NCI-H1092 treated with DMSO at 0.1 percent for 48 hours (cell line): ENCODE results near the gene PER2.
A peak's percentile ranks its signal among the peaks of the same experiment; 100 is the strongest.
"Not testable (repeated sequence)": the region's sequence is repeated elsewhere in the genome, so short reads cannot be mapped to it uniquely, and the experiment has no call there.

Source experiments
- DNase-seq: peaks from one replicate; lab custom pipeline; 2025; lab: John Stamatoyannopoulos, UW

Gene PER2

DNA sequence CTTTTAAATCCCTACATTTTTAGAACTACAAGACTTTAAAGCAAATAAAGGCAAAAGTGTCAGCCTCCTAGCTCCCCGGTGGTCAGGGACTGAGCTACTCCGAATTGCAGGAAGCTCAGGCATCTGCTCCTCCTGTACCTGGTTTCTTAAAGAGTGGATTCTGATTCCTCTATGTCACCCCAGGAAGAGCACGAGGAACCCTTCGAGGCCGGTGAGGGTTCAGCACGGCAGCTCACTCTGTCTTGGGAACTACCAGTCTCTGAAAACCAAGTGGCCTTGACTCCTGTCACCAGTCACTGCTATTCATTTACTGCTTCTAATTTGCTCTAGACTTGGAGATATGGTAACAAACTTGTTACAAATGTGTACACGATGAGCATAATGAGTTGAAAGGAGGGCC is 2.3 kb downstream of the PER2 start:
- no peak for DNase-seq

GRCh38 chr2:238285653-238286082 is 2.7 kb downstream of the PER2 start:
- peak; percentile 6 for DNase-seq

GRCh38 chr2:238284802-238285515 is 3.5 kb downstream of the PER2 start:
- DNase-seq = no peak

- no peak for DNase-seq
These were observed 5.3 kb downstream of the PER2 start for GRCh38 chr2:238282861-238283738.

DNA sequence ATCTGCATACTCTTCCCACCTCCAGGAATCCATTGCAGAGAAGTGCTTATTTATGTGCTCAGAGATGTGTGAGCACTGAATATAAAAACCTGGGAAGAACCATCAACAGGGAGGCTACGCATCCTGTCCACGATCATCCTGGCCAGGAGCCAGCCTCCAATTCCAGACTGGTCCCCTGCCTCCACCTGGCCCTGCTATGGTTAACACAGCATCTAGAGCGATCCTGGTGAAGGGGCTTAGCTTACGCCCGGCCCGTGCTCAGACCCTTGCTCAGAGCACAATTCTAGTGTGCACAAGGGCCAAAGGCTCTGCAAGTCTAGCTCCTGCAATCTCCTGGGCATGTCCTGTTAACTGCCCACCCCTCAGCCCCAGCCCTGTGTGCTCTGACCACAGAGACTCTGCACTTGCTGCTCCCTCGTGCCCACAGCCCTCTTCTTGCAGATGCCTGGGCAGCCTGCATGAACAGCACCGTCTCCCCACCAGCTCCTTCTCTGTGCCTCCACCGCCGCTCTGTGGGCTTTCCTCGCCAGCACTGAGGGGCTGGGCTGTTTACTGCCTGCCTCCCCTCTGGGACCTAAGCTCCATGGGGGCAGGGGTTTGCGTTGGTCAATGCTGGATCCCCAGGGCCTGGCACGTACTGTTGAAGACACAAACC is 6.5 kb downstream of the PER2 start:
- DNase-seq = no peak

DNA sequence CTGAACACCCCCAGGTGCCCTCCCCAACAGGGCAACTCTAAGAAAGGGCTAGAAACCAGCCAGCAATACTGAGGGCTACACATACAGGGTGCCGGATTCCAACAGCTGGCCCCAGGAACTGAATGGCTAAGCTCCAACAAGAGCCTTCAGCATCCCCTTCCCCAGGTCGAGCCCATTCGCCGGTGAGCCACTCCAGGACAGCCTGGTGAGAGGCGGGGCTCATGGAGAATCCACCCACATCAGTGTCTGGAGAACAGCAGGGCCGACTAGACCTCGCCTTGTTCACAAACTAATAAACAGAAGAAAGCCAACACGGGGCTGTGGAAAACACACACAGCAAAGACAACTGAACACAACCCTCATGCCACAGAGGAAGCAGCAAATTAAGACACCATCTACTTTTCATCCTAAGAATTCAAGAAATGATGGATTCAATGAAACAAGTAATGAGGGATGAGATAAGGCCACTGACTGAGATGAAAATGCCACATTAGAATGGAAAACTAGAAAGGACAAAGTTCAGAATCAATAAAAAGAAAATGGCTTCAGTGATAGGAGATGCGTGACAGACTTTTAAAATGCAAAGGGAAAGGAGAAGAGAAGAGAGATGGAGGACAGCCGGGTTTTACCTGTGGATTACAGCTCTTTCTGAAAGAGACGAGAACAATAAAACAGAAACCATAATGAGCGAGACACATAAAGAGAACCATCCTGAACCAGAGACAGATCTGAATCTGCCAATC is 8.2 kb downstream of the PER2 start:
- DNase-seq = no peak

DNA sequence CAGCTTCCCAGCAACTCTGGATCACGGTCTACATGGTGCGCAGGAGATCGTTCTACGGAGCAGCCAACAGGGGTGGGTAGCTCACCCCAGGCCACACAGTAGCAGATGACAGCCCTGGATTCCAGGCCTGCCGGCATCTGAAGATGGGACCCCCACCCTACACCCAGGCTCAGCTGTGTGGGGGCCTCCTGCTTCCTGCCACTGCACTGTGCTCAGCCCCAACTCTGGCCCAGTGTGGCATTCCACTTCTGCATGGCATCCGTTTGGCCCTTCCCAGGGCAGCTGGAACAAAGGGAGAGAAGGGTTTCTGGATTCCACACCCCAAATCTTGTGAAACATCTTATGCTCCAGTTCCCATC is 9.1 kb downstream of the PER2 start:
- DNase-seq = no peak

GRCh38 chr2:238278626-238279323 is 9.6 kb downstream of the PER2 start:
- no peak for DNase-seq

DNA sequence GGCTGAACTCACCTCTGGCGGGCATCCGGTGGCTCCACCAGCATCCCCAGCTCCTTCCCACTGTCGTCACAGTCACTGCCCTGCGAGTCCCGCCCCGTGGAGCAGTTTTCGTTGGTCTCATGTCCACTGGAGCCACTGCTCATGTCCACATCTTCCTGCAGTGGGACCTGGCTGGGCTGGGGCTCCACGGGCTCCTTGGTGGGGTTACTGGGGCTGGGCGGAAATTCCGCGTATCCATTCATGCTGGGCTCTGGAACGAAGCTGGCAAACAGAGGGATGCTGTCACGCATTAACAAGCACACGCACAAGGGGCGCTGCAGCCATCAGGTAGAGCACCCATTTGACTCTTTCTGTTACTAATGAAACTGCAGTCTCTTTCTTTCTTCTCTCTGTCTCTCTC is 10.7 kb downstream of the PER2 start:
- no peak for DNase-seq

DNA sequence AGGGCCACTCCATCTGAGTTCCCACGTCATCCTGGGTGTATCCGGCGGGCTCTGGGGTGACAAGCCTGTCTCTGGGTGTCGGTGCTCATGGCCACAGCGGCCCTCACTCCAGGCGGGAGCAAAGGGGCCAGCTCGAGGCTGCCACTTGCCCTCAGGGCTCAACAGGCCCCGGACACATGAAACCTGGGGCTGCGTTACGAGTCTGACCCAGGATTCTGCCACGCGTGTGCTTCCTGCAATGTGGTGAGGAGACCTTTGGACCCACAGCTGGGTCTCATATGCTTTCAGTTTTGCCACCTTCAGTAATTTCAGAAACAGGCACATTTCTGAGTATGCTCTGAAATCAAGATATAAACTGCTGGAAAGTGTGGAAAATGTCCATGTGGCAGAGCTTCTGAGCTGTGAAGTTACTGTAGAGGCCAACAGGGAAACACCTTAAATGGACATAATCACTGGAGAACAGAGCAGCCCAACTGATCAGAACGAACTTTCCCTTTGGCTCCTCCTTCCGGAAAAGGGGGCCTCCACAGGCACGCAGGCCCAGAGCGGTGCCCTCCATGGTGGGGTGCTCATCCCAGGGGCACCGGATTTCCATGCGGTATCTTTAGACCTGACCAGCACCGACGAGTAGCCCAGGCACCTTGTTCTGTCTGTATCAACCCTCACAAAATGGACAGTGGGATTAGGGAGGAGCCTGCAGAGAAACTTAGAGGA is 14.1 kb downstream of the PER2 start:
- DNase-seq = no peak

DNA sequence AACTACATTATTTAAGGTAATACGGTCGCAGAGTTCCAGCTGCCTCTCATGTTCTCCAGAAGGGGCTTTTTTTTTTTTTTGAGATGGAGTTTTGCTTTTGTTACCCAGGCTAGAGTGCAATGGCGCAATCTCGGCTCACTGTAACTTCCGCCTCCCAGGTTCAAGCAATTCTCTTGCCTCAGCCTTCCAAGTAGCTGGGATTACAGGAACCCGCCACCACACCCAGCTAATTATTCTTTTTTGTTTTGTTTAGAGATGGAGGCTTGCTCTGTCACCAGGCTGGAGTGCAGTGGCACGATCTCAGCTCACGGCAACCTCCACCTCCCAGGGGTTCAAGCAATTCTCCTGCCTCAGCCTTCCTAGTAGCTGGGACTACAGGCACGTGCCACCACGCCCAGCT is 15.0 kb downstream of the PER2 start:
- not testable (repeated sequence) for DNase-seq

- DNase-seq = no peak
These were observed 16.3 kb downstream of the PER2 start for GRCh38 chr2:238272156-238272555.

DNA sequence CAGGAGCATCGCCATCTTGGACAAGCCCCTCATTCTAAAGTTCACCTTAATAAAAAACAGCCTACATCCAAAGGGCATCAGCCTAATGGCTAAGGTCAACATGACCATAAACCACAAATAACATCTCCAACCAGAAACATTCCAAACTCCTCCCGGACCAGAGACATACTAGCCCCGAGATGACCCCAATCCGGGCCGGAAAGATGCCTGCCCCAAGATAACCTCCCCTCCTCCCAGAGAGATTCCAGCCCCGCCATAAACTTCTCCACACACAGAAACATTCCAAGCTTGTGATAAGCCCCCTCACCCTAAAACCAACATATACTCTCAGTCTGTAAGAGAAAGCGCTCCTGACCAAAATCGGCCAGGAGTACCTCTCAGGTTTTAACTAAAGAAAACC is 16.7 kb downstream of the PER2 start:
- not testable (repeated sequence) for DNase-seq

DNA sequence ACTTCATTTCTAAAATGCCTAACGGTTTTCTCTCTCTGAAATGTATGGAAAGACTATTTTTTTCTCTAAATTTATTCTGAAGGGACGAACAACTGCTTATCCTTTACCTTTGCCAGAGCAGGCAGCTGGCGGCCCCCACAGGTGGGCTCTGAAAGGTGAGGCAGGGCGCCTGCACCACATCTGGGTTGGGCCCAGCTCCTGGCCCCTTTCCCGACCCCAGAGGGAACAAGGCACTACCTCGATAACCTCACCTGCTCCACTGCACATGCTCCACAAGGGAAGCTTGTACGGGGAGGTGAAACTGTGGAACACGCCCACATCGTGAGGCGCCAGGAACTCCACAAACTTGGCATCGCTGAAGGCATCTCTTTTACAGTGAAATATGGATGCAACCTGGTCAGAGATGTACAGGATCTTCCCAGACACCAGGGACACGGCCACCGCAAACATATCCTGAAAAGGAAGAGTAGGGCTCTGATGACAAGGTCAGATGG is 17.3 kb downstream of the PER2 start:
- no peak for DNase-seq

- no peak for DNase-seq
These were observed 17.8 kb downstream of the PER2 start for GRCh38 chr2:238270606-238271005.

GRCh38 chr2:238269741-238270140 is 18.7 kb downstream of the PER2 start:
- no peak for DNase-seq

DNA sequence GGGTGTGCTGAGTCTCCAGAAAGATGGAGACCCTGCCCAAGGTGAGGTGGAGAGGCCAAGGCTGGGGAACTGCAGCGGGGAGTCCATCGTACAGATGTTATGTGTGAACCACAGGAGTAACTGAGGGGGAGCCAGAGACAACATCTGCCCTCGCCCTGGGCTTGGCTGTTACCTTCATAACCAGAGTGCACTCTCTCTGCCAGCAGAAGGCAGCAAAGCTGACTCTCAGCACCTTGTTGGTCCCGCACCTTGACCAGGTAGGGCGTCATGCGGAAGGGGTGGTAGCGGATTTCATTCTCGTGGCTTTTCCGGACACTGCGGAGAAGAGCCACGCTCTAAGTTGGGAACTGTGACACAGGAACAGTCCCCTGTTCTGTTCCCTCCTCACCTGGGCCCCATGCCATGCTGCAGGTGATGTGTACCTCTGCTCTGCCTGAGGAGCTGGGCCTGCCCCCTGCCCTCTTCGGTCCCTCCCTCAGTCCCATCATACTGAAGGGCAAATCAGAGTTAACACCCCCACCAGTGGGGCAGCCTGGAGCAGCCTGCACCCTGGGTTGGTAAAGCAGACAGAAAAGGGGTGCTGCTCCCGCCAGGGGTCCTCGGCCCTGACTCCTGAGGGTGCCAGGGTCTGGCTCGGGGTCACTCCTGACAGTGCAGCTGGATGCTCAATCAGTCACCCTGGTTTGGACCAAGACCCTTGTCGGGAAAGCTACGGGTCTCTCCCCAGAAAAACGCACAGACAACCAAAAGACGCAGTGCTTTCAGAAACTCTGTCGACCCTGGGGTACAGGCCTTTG is 20.3 kb downstream of the PER2 start:
- DNase-seq = no peak

- DNase-seq = no peak
These were observed 21.1 kb downstream of the PER2 start for GRCh38 chr2:238267341-238267710.

DNA sequence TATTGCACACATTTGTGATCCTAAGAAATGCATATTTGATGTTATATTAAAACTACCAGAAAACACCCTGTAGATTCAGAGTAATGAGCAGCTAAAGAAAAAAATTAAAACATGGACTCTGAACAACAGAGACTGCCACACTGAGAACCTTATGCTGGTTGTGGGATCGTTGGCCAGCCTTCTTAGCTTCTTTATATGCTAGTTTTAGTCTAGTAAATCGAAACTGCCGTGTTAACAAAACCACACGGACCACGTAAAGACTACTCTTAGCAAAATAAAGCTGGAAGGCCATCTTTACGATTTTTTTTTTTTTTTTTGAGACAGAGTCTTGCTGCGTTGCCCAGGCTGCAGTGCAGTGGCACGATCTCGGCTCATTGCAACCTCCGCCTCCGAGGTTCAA is 22.8 kb downstream of the PER2 start:
- no peak for DNase-seq

DNA sequence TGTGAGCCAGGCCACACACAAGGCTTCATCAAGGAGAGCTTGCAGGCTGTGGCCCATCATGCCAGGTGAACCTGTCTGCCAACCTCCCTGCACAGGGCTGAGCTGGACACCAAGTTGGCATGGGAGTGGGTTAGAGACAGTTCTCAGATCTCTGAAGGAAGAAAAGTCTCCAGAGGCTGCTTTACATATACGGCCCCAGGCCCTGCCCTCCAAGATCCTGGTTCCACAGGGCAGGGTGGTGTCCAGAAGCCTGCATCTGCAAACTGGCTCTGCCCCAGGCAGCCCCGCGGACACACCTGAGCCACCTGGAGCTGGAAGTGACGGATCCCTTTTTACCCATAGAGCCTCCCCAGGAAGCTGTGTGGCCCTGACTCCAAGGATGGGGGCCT is 24.3 kb downstream of the PER2 start:
- no peak for DNase-seq
